ENCODE data around the gene PSMD1.
"Not testable (repeated sequence)": the region's sequence is repeated elsewhere in the genome, so short reads cannot be mapped to it uniquely, and the experiment has no call there.

Gene PSMD1

GRCh38 chr2:231017231-231017598 is 39.5 kb upstream of the PSMD1 start:
- no peak for DNase-seq (ENCODE audit: low read depth, low spot score)
- CTCF ChIA-PET = interaction anchor here (0.8 to 2.0 kb wide), 3 partner anchors 10 to 36 kb away, joined by 3 to 7 read pairs (median 4); no protein-coding TSS in a partner anchor
- no peak for TF ChIP-seq CTCF (IDR thresholded peaks at IDR 0.05; ENCODE audit: insufficient read depth, low read length, missing control alignments)
- no peak overlapping the region for H3K4me3 ChIP-seq (ENCODE audit: low read depth, low read length)
- POLR2A ChIA-PET = no interaction called here

- no peak overlapping the region for H3K4me3 ChIP-seq (ENCODE audit: low read depth, low read length)
- DNase-seq (ENCODE audit: low read depth, low spot score) = no peak
- TF ChIP-seq CTCF (IDR thresholded peaks at IDR 0.05; ENCODE audit: insufficient read depth, low read length, missing control alignments) = no peak
- ChIA-PET CTCF (interaction anchor here (1.7 kb wide), 1 partner anchor 30 kb away, joined by 4 read pairs; no protein-coding TSS in a partner anchor), POLR2A (no interaction called here)
These were observed 38.5 kb upstream of the PSMD1 start for GRCh38 chr2:231018184-231018583.

GRCh38 chr2:231025059-231025458 is 31.6 kb upstream of the PSMD1 start:
- CTCF ChIA-PET; H3K4me3 ChIP-seq (ENCODE audit: low read depth, low read length); POLR2A ChIA-PET; DNase-seq (ENCODE audit: low read depth, low spot score): not testable (repeated sequence)

- no peak for DNase-seq (ENCODE audit: low read depth, low spot score)
- H3K4me3 ChIP-seq (ENCODE audit: low read depth, low read length) = no peak overlapping the region
- CTCF ChIA-PET = no interaction called here
- TF ChIP-seq CTCF (IDR thresholded peaks at IDR 0.05; ENCODE audit: insufficient read depth, low read length, missing control alignments) = no peak
- POLR2A ChIA-PET = no interaction called here
These were observed 27.8 kb upstream of the PSMD1 start for GRCh38 chr2:231028889-231029288.

GRCh38 chr2:231029563-231029962 is 27.1 kb upstream of the PSMD1 start:
- no peak overlapping the region for H3K4me3 ChIP-seq (ENCODE audit: low read depth, low read length)
- POLR2A ChIA-PET = no interaction called here
- no peak for DNase-seq (ENCODE audit: low read depth, low spot score)
- no peak for TF ChIP-seq CTCF (IDR thresholded peaks at IDR 0.05; ENCODE audit: insufficient read depth, low read length, missing control alignments)
- CTCF ChIA-PET = interaction anchor here (1.2 to 2.9 kb wide), 2 partner anchors 23 to 27 kb away, joined by 3 to 16 read pairs; no protein-coding TSS in a partner anchor

- H3K4me3 ChIP-seq (ENCODE audit: low read depth, low read length) = no peak overlapping the region
- ChIA-PET POLR2A (interaction anchor here (0.7 kb wide), 1 partner anchor 15 kb away, joined by 3 read pairs; no protein-coding TSS in a partner anchor), CTCF (interaction anchor here (0.9 to 2.9 kb wide), 3 partner anchors 22 to 44 kb away, joined by 3 to 16 read pairs (median 3); no protein-coding TSS in a partner anchor)
- no peak for DNase-seq (ENCODE audit: low read depth, low spot score)
- no peak for TF ChIP-seq CTCF (IDR thresholded peaks at IDR 0.05; ENCODE audit: insufficient read depth, low read length, missing control alignments)
These were observed 25.9 kb upstream of the PSMD1 start for GRCh38 chr2:231030725-231031124.

- no peak for TF ChIP-seq CTCF (IDR thresholded peaks at IDR 0.05; ENCODE audit: insufficient read depth, low read length, missing control alignments)
- CTCF ChIA-PET = interaction anchor here (0.9 to 2.9 kb wide), 2 partner anchors 20 to 177 kb away, joined by 3 to 16 read pairs; no protein-coding TSS in a partner anchor
- no peak for DNase-seq (ENCODE audit: low read depth, low spot score)
- H3K4me3 ChIP-seq (ENCODE audit: low read depth, low read length) = no peak overlapping the region
- POLR2A ChIA-PET = no interaction called here
These were observed 24.0 kb upstream of the PSMD1 start for GRCh38 chr2:231032575-231033140.

Measured in AG04449 (cell line).